Neural progenitor cell (in vitro differentiated cells): ENCODE measurements around the gene ZGPAT. TPM values are rescaled to one million over a fixed set of nuclear protein-coding genes. Genes with fewer than 3 reads are reported as not detected.

Source experiments
- DNase-seq: peaks from one replicate; pipeline ENCODE4 v3.0.0-alpha.2; 2016; ENCODE audit warnings: low spot score
- H2AFZ ChIP-seq: fragments of 200-600 bp; sonication (generic); replicated peaks from 2 replicates; pipeline ENCODE4 v1.6.1; 2016; ENCODE audit warnings: antibody characterized with exemption
- H3F3A ChIP-seq: fragments of 200-600 bp; sonication (generic); 2 replicates; pipeline ENCODE4 v1.6.1; 2016; ENCODE audit warnings: antibody characterized with exemption, low read depth
- H3K27ac ChIP-seq: fragments of 200-600 bp; sonication (generic); 2 replicates; pipeline ENCODE4 v1.5.1; 2016; ENCODE audit warnings: mild to moderate bottlenecking
- H3K27me3 ChIP-seq: fragments of 200-600 bp; sonication (generic); 2 replicates; pipeline ENCODE4 v1.6.1; 2016; ENCODE audit warnings: mild to moderate bottlenecking, moderate library complexity
- H3K36me3 ChIP-seq: fragments of 200-600 bp; sonication (generic); 2 replicates; pipeline ENCODE4 v1.5.1; 2016
- H3K4me1 ChIP-seq: fragments of 200-600 bp; sonication (generic); 2 replicates; pipeline ENCODE4 v1.6.1; 2016; ENCODE audit warnings: mixed run types
- H3K4me2 ChIP-seq: fragments of 200-600 bp; sonication (generic); 2 replicates; pipeline ENCODE4 v1.6.1; 2016
- H3K4me3 ChIP-seq: fragments of 200-600 bp; sonication (generic); 2 replicates; pipeline ENCODE4 v1.5.1; 2016
- H3K79me2 ChIP-seq: fragments of 200-600 bp; sonication (generic); 2 replicates; pipeline ENCODE4 v1.6.1; 2016; ENCODE audit warnings: low read depth
- H3K9ac ChIP-seq: fragments of 200-600 bp; sonication (generic); 2 replicates; pipeline ENCODE4 v1.6.1; 2016
- H3K9me3 ChIP-seq: fragments of 200-600 bp; sonication (generic); 2 replicates; pipeline ENCODE4 v1.5.1; 2016; ENCODE audit warnings: low read depth
- H4K20me1 ChIP-seq: fragments of 200-600 bp; sonication (generic); 2 replicates; pipeline ENCODE4 v1.6.1; 2016; ENCODE audit warnings: low read depth
- H3K27ac Mint-ChIP-seq: 3 replicates; pipeline ENCODE4 v1.8.0; 2021; ENCODE audit warnings: mixed read lengths
- H3K27me3 Mint-ChIP-seq: 2 replicates; pipeline ENCODE4 v1.8.0; 2022; ENCODE audit warnings: low read depth, mild to moderate bottlenecking, inconsistent platforms, moderate library complexity, mixed read lengths; ENCODE audit not compliant: insufficient read depth
- H3K36me3 Mint-ChIP-seq: 3 replicates; pipeline ENCODE4 v1.8.0; 2021; ENCODE audit warnings: mixed read lengths
- H3K4me1 Mint-ChIP-seq: 3 replicates; pipeline ENCODE4 v1.8.0; 2021; ENCODE audit warnings: mixed read lengths
- H3K4me3 Mint-ChIP-seq: 3 replicates; pipeline ENCODE4 v1.8.0; 2021; ENCODE audit warnings: mild to moderate bottlenecking, moderate library complexity, mixed read lengths
- H3K9me3 Mint-ChIP-seq: 3 replicates; pipeline ENCODE4 v1.8.0; 2020; ENCODE audit warnings: mixed read lengths
- CTCF ChIP-seq: fragments of 200-600 bp; sonication (generic); IDR thresholded peaks from 2 replicates; pipeline ENCODE4 v1.5.1; 2017; ENCODE audit warnings: antibody characterized with exemption, mild to moderate bottlenecking
- EZH2 ChIP-seq: fragments of 200-600 bp; sonication (generic); IDR thresholded peaks from 2 replicates; pipeline ENCODE4 v1.6.1; 2017; ENCODE audit warnings: antibody characterized with exemption, mild to moderate bottlenecking, moderate library complexity
- EZH2phosphoT487 ChIP-seq: fragments of 200-600 bp; sonication (generic); IDR thresholded peaks from 2 replicates; pipeline ENCODE4 v1.6.1; 2017; ENCODE audit warnings: antibody characterized with exemption
- total RNA-seq: library from RNA; depleted of rRNA; stranded (reverse); fragments of >200 nt; gene quantifications from 2 replicates; pipeline ENCODE4 v1.2.3, GENCODE V29; 2015; ENCODE audit warnings: low replicate concordance

Gene ZGPAT
- total RNA-seq, 1 donor from 2014 or later = 8.2 TPM

- H3K36me3 ChIP-seq = no peaks in the 10 kb centered on the region
These were observed 3.7 kb upstream of the ZGPAT start for GRCh38 chr20:63703976-63704748.

GRCh38 chr20:63704749-63705117 is 3.1 kb upstream of the ZGPAT start:
- Histone ChIP-seq H3K36me3 (no peaks in the 10 kb centered on the region), H3K4me1 (peaks cover 6% of the 10 kb centered on the region), H2AFZ (no peak overlapping the region), H3K9me3 (no peaks in the 10 kb centered on the region), H3F3A (no peaks in the 10 kb centered on the region), H3K9ac (no peak overlapping the region), H3K79me2 (peaks cover 38% of the 10 kb centered on the region), H3K4me3 (no peak overlapping the region), H3K27me3 (no peaks in the 10 kb centered on the region), H4K20me1 (peaks cover 22% of the 10 kb centered on the region), H3K4me2 (no peak overlapping the region), H3K27ac (no peak overlapping the region)
- Mint-ChIP-seq H3K4me1 (peaks cover 18% of the 10 kb centered on the region), H3K27ac (no peak overlapping the region), H3K4me3 (peak overlapping the region; percentile 38), H3K9me3 (no peaks in the 10 kb centered on the region), H3K27me3 (peaks cover 5% of the 10 kb centered on the region), H3K36me3 (peaks cover 12% of the 10 kb centered on the region)
- TF ChIP-seq EZH2 = no peak
- no peak for DNase-seq

More at GRCh38 chr20:63703976-63704748, 3.7 kb upstream of the ZGPAT start:
- H3K27me3 ChIP-seq = no peaks in the 10 kb centered on the region
- H3K4me2 ChIP-seq = no peak overlapping the region
- peaks cover 19% of the 10 kb centered on the region for H4K20me1 ChIP-seq
- no peaks in the 10 kb centered on the region for H3F3A ChIP-seq
- TF ChIP-seq CTCF (no peak), EZH2phosphoT487 (no peak), EZH2 (no peak)
- Mint-ChIP-seq H3K27me3 (peaks cover 4% of the 10 kb centered on the region), H3K36me3 (peaks cover 12% of the 10 kb centered on the region), H3K4me1 (peaks cover 15% of the 10 kb centered on the region), H3K4me3 (no peak overlapping the region), H3K27ac (no peak overlapping the region), H3K9me3 (no peaks in the 10 kb centered on the region)
- H3K9me3 ChIP-seq = no peaks in the 10 kb centered on the region
- no peak overlapping the region for H3K9ac ChIP-seq
- no peak overlapping the region for H3K27ac ChIP-seq
- H2AFZ ChIP-seq = no peak overlapping the region
- no peak overlapping the region for H3K4me3 ChIP-seq
- DNase-seq = no peak
- H3K79me2 ChIP-seq = peaks cover 32% of the 10 kb centered on the region
- H3K4me1 ChIP-seq = peaks cover 6% of the 10 kb centered on the region

- H3K4me1 Mint-ChIP-seq = peaks cover 20% of the 10 kb centered on the region
- H3K4me3 Mint-ChIP-seq = peak overlapping the region; percentile 92
- Histone ChIP-seq H2AFZ (no peak overlapping the region), H3K27ac (no peak overlapping the region), H4K20me1 (peaks cover 22% of the 10 kb centered on the region), H3K79me2 (peaks cover 45% of the 10 kb centered on the region), H3K4me1 (peaks cover 6% of the 10 kb centered on the region), H3F3A (no peaks in the 10 kb centered on the region), H3K9ac (no peak overlapping the region), H3K9me3 (no peaks in the 10 kb centered on the region), H3K36me3 (peaks cover 2% of the 10 kb centered on the region), H3K27me3 (no peaks in the 10 kb centered on the region), H3K4me2 (no peak overlapping the region), H3K4me3 (no peak overlapping the region)
- TF ChIP-seq CTCF = no peak
- no peak for TF ChIP-seq EZH2phosphoT487
- no peak for TF ChIP-seq EZH2
- H3K9me3 Mint-ChIP-seq = no peaks in the 10 kb centered on the region
- peaks cover 5% of the 10 kb centered on the region for H3K27me3 Mint-ChIP-seq
- peaks cover 15% of the 10 kb centered on the region for H3K36me3 Mint-ChIP-seq
- DNase-seq = no peak
- no peak overlapping the region for H3K27ac Mint-ChIP-seq
These were observed 2.4 kb upstream of the ZGPAT start for GRCh38 chr20:63705232-63706026.
